Suprapubic skin (tissue), 4 donors: Measurements from ENCODE around the gene PLCB1. TPM values are rescaled to one million over a fixed set of nuclear protein-coding genes. Genes with fewer than 3 reads are reported as not detected.

Experiments used
- DNase-seq, 2 donors: peaks; one replicate each; pipeline ENCODE4 v3.0.0-alpha.2; 2019; ENCODE audit warnings: low spot score in 2 of 2
- H3K27ac ChIP-seq: fragments of 200-600 bp; sonication (generic); one replicate; pipeline ENCODE4 v1.5.1; 2019
- H3K27me3 ChIP-seq: fragments of 200-600 bp; sonication (generic); one replicate; pipeline ENCODE4 v1.5.1; 2019
- H3K36me3 ChIP-seq: fragments of 200-600 bp; sonication (generic); one replicate; pipeline ENCODE4 v1.5.1; 2019
- H3K4me1 ChIP-seq: fragments of 200-600 bp; sonication (generic); one replicate; pipeline ENCODE4 v1.5.1; 2019
- H3K4me3 ChIP-seq: fragments of 200-600 bp; sonication (generic); one replicate; pipeline ENCODE4 v1.5.1; 2019; ENCODE audit warnings: mild to moderate bottlenecking
- H3K9me3 ChIP-seq: fragments of 200-600 bp; sonication (generic); one replicate; pipeline ENCODE4 v1.5.1; 2019
- CTCF ChIP-seq, 2 donors: fragments of 200-600 bp in 1 of 2; fragments of 450-650 bp in 1 of 2; sonication (generic) in 1 of 2; IDR thresholded peaks; one replicate each; pipeline ENCODE4 v1.5.1; 2016 to 2019; ENCODE audit warnings: antibody characterized with exemption in 2 of 2, mild to moderate bottlenecking in 1 of 2, moderate library complexity in 1 of 2
- EP300 ChIP-seq: sonication (generic); formaldehyde crosslinking; IDR thresholded peaks from one replicate; pipeline ENCODE4 v1.6.1; 2017; ENCODE audit warnings: antibody characterized with exemption
- POLR2A ChIP-seq, 2 donors: fragments of 450-650 bp; IDR thresholded peaks; one replicate each; pipeline ENCODE4 v1.6.1; 2017; ENCODE audit warnings: antibody characterized with exemption in 2 of 2, mild to moderate bottlenecking in 2 of 2, moderate library complexity in 2 of 2
- POLR2AphosphoS5 ChIP-seq, 3 donors: sonication (generic); formaldehyde crosslinking; IDR thresholded peaks; one replicate each; pipeline ENCODE4 v1.6.1; 2017; ENCODE audit warnings: antibody characterized with exemption in 3 of 3
- WGBS: methylation state at CpG from one replicate; pipeline ENCODE4 v1.1.5; 2018; 5-methylcytosine and 5-hydroxymethylcytosine counted together
- total RNA-seq, 4 donors: library from RNA; depleted of rRNA; stranded (reverse); fragments of >200 nt; gene quantifications; one replicate each; pipeline ENCODE4 v1.1.0, GENCODE V29; 2016

Gene PLCB1
- total RNA-seq, 4 donors from 2014 or later = 3.9 to 15.6 (median 6.7) TPM

GRCh38 chr20:8242066-8242465 is 110.0 kb downstream of the PLCB1 start:
- Histone ChIP-seq H3K4me3 (no peak overlapping the region), H3K9me3 (no peaks in the 10 kb centered on the region), H3K4me1 (peaks cover 7% of the 10 kb centered on the region), H3K36me3 (no peaks in the 10 kb centered on the region), H3K27me3 (no peaks in the 10 kb centered on the region), H3K27ac (no peak overlapping the region)
- WGBS = 67% methylated on average over 2 of the region's 2 CpGs
- no peak for TF ChIP-seq POLR2AphosphoS5 (IDR thresholded peaks at IDR 0.05)
- no peak for TF ChIP-seq CTCF (IDR thresholded peaks at IDR 0.05)
- no peak for TF ChIP-seq POLR2A (IDR thresholded peaks at IDR 0.05)
- TF ChIP-seq EP300 = no peak
- DNase-seq = no peak

- peaks cover 7% of the 10 kb centered on the region for H3K4me1 ChIP-seq
- no peak for TF ChIP-seq EP300
- TF ChIP-seq POLR2AphosphoS5 (IDR thresholded peaks at IDR 0.05) = no peak
- TF ChIP-seq POLR2A (IDR thresholded peaks at IDR 0.05) = no peak
- TF ChIP-seq CTCF (IDR thresholded peaks at IDR 0.05) = no peak
- WGBS = 54% methylated on average over 7 of the region's 7 CpGs
- H3K9me3 ChIP-seq = no peaks in the 10 kb centered on the region
- H3K27me3 ChIP-seq = no peaks in the 10 kb centered on the region
- no peak overlapping the region for H3K27ac ChIP-seq
- no peaks in the 10 kb centered on the region for H3K36me3 ChIP-seq
- H3K4me3 ChIP-seq = no peak overlapping the region
- no peak for DNase-seq
Measured at GRCh38 chr20:8242827-8243724, 111.0 kb downstream of the PLCB1 start.

GRCh38 chr20:8244637-8245036 is 112.6 kb downstream of the PLCB1 start:
- no peak for TF ChIP-seq CTCF (IDR thresholded peaks at IDR 0.05)
- TF ChIP-seq EP300 = no peak
- no peak for TF ChIP-seq POLR2AphosphoS5 (IDR thresholded peaks at IDR 0.05)
- no peak for TF ChIP-seq POLR2A (IDR thresholded peaks at IDR 0.05)
- H3K4me1 ChIP-seq = peaks cover 7% of the 10 kb centered on the region
- no peaks in the 10 kb centered on the region for H3K9me3 ChIP-seq
- H3K27me3 ChIP-seq = no peaks in the 10 kb centered on the region
- no peaks in the 10 kb centered on the region for H3K36me3 ChIP-seq
- H3K27ac ChIP-seq = no peak overlapping the region
- H3K4me3 ChIP-seq = no peak overlapping the region
- DNase-seq = no peak
- WGBS = 63% methylated on average over 2 of the region's 2 CpGs

DNA sequence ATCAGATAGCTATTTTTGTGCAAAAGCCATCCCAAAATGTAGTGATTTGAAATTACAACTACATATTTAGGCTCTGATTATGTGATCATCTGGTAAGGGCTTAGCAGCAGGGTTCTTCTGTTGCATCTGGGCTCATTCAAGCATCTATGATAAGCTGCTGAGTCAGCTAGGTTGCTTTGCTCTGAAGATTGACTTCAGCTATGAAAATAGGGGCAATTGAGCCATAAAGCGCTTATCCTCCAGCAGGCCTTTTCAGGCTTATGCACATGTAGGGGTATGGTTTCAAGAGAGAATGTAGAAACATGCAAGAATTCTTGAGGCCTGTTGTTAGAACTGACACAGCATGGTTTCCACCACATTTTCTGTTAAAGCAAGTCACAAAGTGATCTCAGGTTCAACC is 114.1 kb downstream of the PLCB1 start:
- WGBS = 100% methylated on average over 1 of the region's 1 CpG
- TF ChIP-seq POLR2AphosphoS5 (IDR thresholded peaks at IDR 0.05) (no peak), CTCF (IDR thresholded peaks at IDR 0.05) (no peak), POLR2A (IDR thresholded peaks at IDR 0.05) (no peak), EP300 (no peak)
- Histone ChIP-seq H3K4me3 (no peak overlapping the region), H3K4me1 (peaks cover 7% of the 10 kb centered on the region), H3K36me3 (no peaks in the 10 kb centered on the region), H3K9me3 (no peaks in the 10 kb centered on the region), H3K27me3 (no peaks in the 10 kb centered on the region), H3K27ac (no peak overlapping the region)
- DNase-seq = no peak

- Histone ChIP-seq H3K27ac (no peak overlapping the region), H3K4me3 (no peak overlapping the region), H3K36me3 (no peaks in the 10 kb centered on the region), H3K9me3 (no peaks in the 10 kb centered on the region), H3K4me1 (peaks cover 7% of the 10 kb centered on the region), H3K27me3 (no peaks in the 10 kb centered on the region)
- 94% methylated on average over 1 of the region's 1 CpG for WGBS
- TF ChIP-seq POLR2A (IDR thresholded peaks at IDR 0.05) (no peak), POLR2AphosphoS5 (IDR thresholded peaks at IDR 0.05) (no peak), EP300 (no peak), CTCF (IDR thresholded peaks at IDR 0.05) (no peak)
- DNase-seq = no peak
Measured at GRCh38 chr20:8246716-8247115, 114.7 kb downstream of the PLCB1 start.
